HEK293 (cell line): Measurements from ENCODE around the gene VAMP5.
A peak's percentile ranks its signal among the peaks of the same experiment; 100 is the strongest.

Source experiments
- CTCF ChIA-PET: fragments of 350-600 bp; formaldehyde crosslinking; extraction: SDS; loops from one replicate; lab custom pipeline; 2021; ENCODE audit warnings: antibody characterized with exemption; lab: Yijun Ruan, JAX
- POLR2A ChIA-PET: fragments of 300-600 bp; formaldehyde crosslinking; extraction: SDS; loops from one replicate; lab custom pipeline; 2020; ENCODE audit warnings: antibody characterized with exemption, inconsistent platforms; lab: Yijun Ruan, JAX
- H3K27ac ChIP-seq: fragments of 200-500 bp; sonication (Bioruptor generic); 2 replicates; pipeline ENCODE4 v1.5.1; 2014; ENCODE audit warnings: low read depth, low read length, control low read depth, inconsistent platforms; ENCODE audit errors: extremely low read depth
- H3K36me3 ChIP-seq, 2 experiments: fragments of 200-500 bp in 1 of 2; sonication (Bioruptor generic) in 1 of 2; 1 replicate in 1 of 2; 2 replicates in 1 of 2; pipeline ENCODE4 v1.5.1; 2014 to 2017; ENCODE audit warnings: inconsistent platforms in 2 of 2, low read length in 2 of 2; ENCODE audit not compliant: control insufficient read depth in 2 of 2, insufficient read depth in 1 of 2
- H3K4me1 ChIP-seq: fragments of 200-500 bp; sonication (Bioruptor generic); 2 replicates; pipeline ENCODE4 v1.5.1; 2014; ENCODE audit warnings: mild to moderate bottlenecking, low read length, inconsistent platforms; ENCODE audit not compliant: control insufficient read depth, insufficient read depth
- H3K4me3 ChIP-seq: 2 replicates; pipeline ENCODE4 v1.5.1; 2011; ENCODE audit warnings: low read depth, mild to moderate bottlenecking, control low read depth, low read length, moderate library complexity
- H3K9me3 ChIP-seq: fragments of 200-500 bp; sonication (Bioruptor generic); 2 replicates; pipeline ENCODE4 v1.5.1; 2014; ENCODE audit warnings: low read depth, low read length, inconsistent platforms; ENCODE audit not compliant: control insufficient read depth, insufficient read depth
- GFI1B ChIP-seq: fragments of 450-650 bp; formaldehyde crosslinking; IDR thresholded peaks from 2 replicates; pipeline ENCODE4 v1.5.1; 2016; ENCODE audit warnings: missing biosample characterization, missing genetic modification characterization
- KLF1 ChIP-seq: fragments of 450-650 bp; formaldehyde crosslinking; IDR thresholded peaks from 2 replicates; pipeline ENCODE4 v1.5.1; 2016; ENCODE audit warnings: missing biosample characterization, missing genetic modification characterization
- KLF9 ChIP-seq: fragments of 450-650 bp; formaldehyde crosslinking; IDR thresholded peaks from 2 replicates; pipeline ENCODE4 v1.5.1; 2016; ENCODE audit warnings: missing biosample characterization, missing genetic modification characterization, low read depth
- MZF1 ChIP-seq: fragments of 450-650 bp; formaldehyde crosslinking; IDR thresholded peaks from 2 replicates; pipeline ENCODE4 v1.5.1; 2017; ENCODE audit warnings: missing biosample characterization, missing genetic modification characterization, borderline replicate concordance
- PRDM1 ChIP-seq: fragments of 450-650 bp; formaldehyde crosslinking; IDR thresholded peaks from 2 replicates; pipeline ENCODE4; 2016; ENCODE audit warnings: missing biosample characterization, missing genetic modification characterization
- PRDM6 ChIP-seq: fragments of 450-650 bp; formaldehyde crosslinking; IDR thresholded peaks from 2 replicates; pipeline ENCODE4 v1.5.1; 2017; ENCODE audit warnings: missing biosample characterization, missing genetic modification characterization
- SCRT2 ChIP-seq: fragments of 450-650 bp; formaldehyde crosslinking; IDR thresholded peaks from 2 replicates; pipeline ENCODE4 v1.5.1; 2016; ENCODE audit warnings: missing biosample characterization, missing genetic modification characterization
- WT1 ChIP-seq: fragments of 450-650 bp; formaldehyde crosslinking; IDR thresholded peaks from 2 replicates; pipeline ENCODE4 v1.5.1; 2016; ENCODE audit warnings: missing biosample characterization, missing genetic modification characterization
- YY1 ChIP-seq: fragments of 450-650 bp; formaldehyde crosslinking; IDR thresholded peaks from 2 replicates; pipeline ENCODE4 v1.5.1; 2018; ENCODE audit warnings: missing biosample characterization, missing genetic modification characterization
- ZBTB17 ChIP-seq: fragments of 450-650 bp; formaldehyde crosslinking; IDR thresholded peaks from 2 replicates; pipeline ENCODE4 v1.5.1; 2016; ENCODE audit warnings: missing biosample characterization, missing genetic modification characterization
- ZBTB20 ChIP-seq: fragments of 450-650 bp; formaldehyde crosslinking; IDR thresholded peaks from 2 replicates; pipeline ENCODE4 v1.5.1; 2016; ENCODE audit warnings: missing biosample characterization, missing genetic modification characterization
- ZFHX2 ChIP-seq: fragments of 450-650 bp; formaldehyde crosslinking; conservative IDR thresholded peaks from 2 replicates; pipeline ENCODE4 v1.5.1; 2016; ENCODE audit warnings: missing biosample characterization, missing genetic modification characterization
- ZFP37 ChIP-seq: fragments of 450-650 bp; formaldehyde crosslinking; IDR thresholded peaks from 2 replicates; pipeline ENCODE4 v1.5.1; 2016; ENCODE audit warnings: missing biosample characterization, missing genetic modification characterization
- ZIC2 ChIP-seq: fragments of 450-650 bp; formaldehyde crosslinking; IDR thresholded peaks from 2 replicates; pipeline ENCODE4 v1.5.1; 2016; ENCODE audit warnings: missing biosample characterization, missing genetic modification characterization
- ZNF114 ChIP-seq: fragments of 450-650 bp; formaldehyde crosslinking; IDR thresholded peaks from 2 replicates; pipeline ENCODE4 v1.5.0; 2017; ENCODE audit warnings: missing biosample characterization, missing genetic modification characterization
- ZNF23 ChIP-seq: fragments of 450-650 bp; formaldehyde crosslinking; IDR thresholded peaks from 2 replicates; pipeline ENCODE4 v1.5.1; 2016; ENCODE audit warnings: missing biosample characterization, missing genetic modification characterization, borderline replicate concordance
- ZNF335 ChIP-seq: fragments of 450-650 bp; formaldehyde crosslinking; conservative IDR thresholded peaks from 2 replicates; pipeline ENCODE4 v1.5.1; 2016; ENCODE audit warnings: missing biosample characterization, missing genetic modification characterization
- ZNF341 ChIP-seq: fragments of 450-650 bp; formaldehyde crosslinking; IDR thresholded peaks from 2 replicates; pipeline ENCODE4; 2016; ENCODE audit warnings: low read depth, missing biosample characterization, missing genetic modification characterization
- ZNF350 ChIP-seq: fragments of 450-650 bp; formaldehyde crosslinking; IDR thresholded peaks from 2 replicates; pipeline ENCODE4 v1.5.0; 2017; ENCODE audit warnings: missing biosample characterization, mild to moderate bottlenecking, missing genetic modification characterization
- ZNF423 ChIP-seq: fragments of 450-650 bp; formaldehyde crosslinking; IDR thresholded peaks from 2 replicates; pipeline ENCODE4 v1.5.1; 2016; ENCODE audit warnings: missing biosample characterization, missing genetic modification characterization
- ZNF48 ChIP-seq: fragments of 450-650 bp; formaldehyde crosslinking; IDR thresholded peaks from 2 replicates; pipeline ENCODE4 v1.5.1; 2016; ENCODE audit warnings: missing biosample characterization, missing genetic modification characterization
- ZNF510 ChIP-seq: fragments of 450-650 bp; formaldehyde crosslinking; IDR thresholded peaks from 2 replicates; pipeline ENCODE4 v1.5.1; 2018; ENCODE audit warnings: mild to moderate bottlenecking, missing genetic modification characterization, missing biosample characterization; ENCODE audit not compliant: insufficient replicate concordance
- ZNF514 ChIP-seq: fragments of 450-650 bp; formaldehyde crosslinking; IDR thresholded peaks from 2 replicates; pipeline ENCODE4 v1.5.1; 2016; ENCODE audit warnings: missing biosample characterization, missing genetic modification characterization
- ZNF561 ChIP-seq: fragments of 450-650 bp; IDR thresholded peaks from 2 replicates; pipeline ENCODE4 v1.5.1; 2018; ENCODE audit warnings: missing biosample characterization, missing genetic modification characterization, borderline replicate concordance
- ZNF623 ChIP-seq: fragments of 450-650 bp; formaldehyde crosslinking; IDR thresholded peaks from 2 replicates; pipeline ENCODE4 v1.5.1; 2016; ENCODE audit warnings: missing biosample characterization, missing genetic modification characterization
- ZNF660 ChIP-seq: fragments of 450-650 bp; IDR thresholded peaks from 2 replicates; pipeline ENCODE4 v1.5.1; 2018; ENCODE audit warnings: missing biosample characterization, mild to moderate bottlenecking, missing genetic modification characterization
- ZNF677 ChIP-seq: fragments of 450-650 bp; IDR thresholded peaks from 2 replicates; pipeline ENCODE4 v1.5.0; 2018; ENCODE audit warnings: missing biosample characterization, mild to moderate bottlenecking, missing genetic modification characterization, moderate library complexity
- ZNF747 ChIP-seq: fragments of 450-650 bp; formaldehyde crosslinking; IDR thresholded peaks from 2 replicates; pipeline ENCODE4 v1.5.1; 2016; ENCODE audit warnings: missing biosample characterization, missing genetic modification characterization
- ZNF776 ChIP-seq: fragments of 450-650 bp; formaldehyde crosslinking; IDR thresholded peaks from 2 replicates; pipeline ENCODE4 v1.5.0; 2017; ENCODE audit warnings: missing biosample characterization, missing genetic modification characterization, borderline replicate concordance
- ZSCAN16 ChIP-seq: fragments of 450-650 bp; formaldehyde crosslinking; IDR thresholded peaks from 2 replicates; pipeline ENCODE4 v1.5.1; 2016; ENCODE audit warnings: missing biosample characterization, missing genetic modification characterization
- ZSCAN30 ChIP-seq: fragments of 450-650 bp; IDR thresholded peaks from 2 replicates; pipeline ENCODE4 v1.5.1; 2018; ENCODE audit warnings: missing biosample characterization, mild to moderate bottlenecking, missing genetic modification characterization, moderate library complexity
- ZXDB ChIP-seq: fragments of 450-650 bp; formaldehyde crosslinking; IDR thresholded peaks from 2 replicates; pipeline ENCODE4 v1.5.1; 2016; ENCODE audit warnings: missing biosample characterization, missing genetic modification characterization
- TF ChIP-seq, protein P1 (sequence below): fragments of 450-650 bp; formaldehyde crosslinking; IDR thresholded peaks from 2 replicates; pipeline ENCODE4; 2016; ENCODE audit warnings: missing biosample characterization, missing genetic modification characterization
- TF ChIP-seq, protein P2 (sequence below): fragments of 450-650 bp; formaldehyde crosslinking; IDR thresholded peaks from 2 replicates; pipeline ENCODE4 v1.5.1; 2016; ENCODE audit warnings: missing biosample characterization, missing genetic modification characterization
- TF ChIP-seq, protein P3 (sequence below): fragments of 450-650 bp; formaldehyde crosslinking; optimal IDR thresholded peaks from 2 replicates; pipeline ENCODE3; 2016; ENCODE audit warnings: missing biosample characterization, mild to moderate bottlenecking, missing genetic modification characterization

Gene VAMP5

GRCh38 chr2:85602476-85603234 lies 18.4 kb downstream of the VAMP5 start, which contains the start of gene TMEM150A:
Gene TMEM150A (minus strand): TSS chr2:85602698. CDS start chr2:85601948, 750 bp downstream.
- Histone ChIP-seq H3K9me3 (no peaks in the 10 kb centered on the region), H3K36me3 (peaks cover 7 to 31% of the 10 kb centered on the region in 2 experiments), H3K4me1 (peaks cover 9% of the 10 kb centered on the region), H3K27ac (peak within 1 kb of the TSS; percentile 51; the same call in 1 of the 2 replicates), H3K4me3 (peak within 1 kb of the TSS; percentile 73)
- ChIA-PET POLR2A (interaction anchor here (0.5 to 4.7 kb wide), 10 partner anchors 9 to 63 kb away, joined by 3 to 31 read pairs (median 4); partner anchors contain the start of genes C2orf68, MAT2A, USP39 and VAMP8), CTCF (interaction anchor here (1.2 kb wide), 1 partner anchor 183 kb away, joined by 7 read pairs; no protein-coding TSS in a partner anchor)
- TF ChIP-seq ZNF514 (tag by site-specific recombination), result no peak
- TF ChIP-seq MZF1 (tag by site-specific recombination), result no peak
- no peak for TF ChIP-seq ZNF48
- TF ChIP-seq SCRT2, result 0 out of 2 replicates have a peak, but pooled peaks have one; percentile 9
- TF ChIP-seq ZIC2 (tag by site-specific recombination), result peak; percentile 25; the same call in 1 of the 2 replicates
- peak; percentile 78 for TF ChIP-seq ZBTB20 (tag by site-specific recombination)
- TF ChIP-seq KLF9 (tag by site-specific recombination), result peak; percentile 72
- no peak for TF ChIP-seq ZSCAN16
- TF ChIP-seq ZNF114, result no peak
- peak; percentile 76 for TF ChIP-seq ZBTB17 (tag by site-specific recombination)
- TF ChIP-seq ZNF747, result no peak
- TF ChIP-seq, protein P1, sequence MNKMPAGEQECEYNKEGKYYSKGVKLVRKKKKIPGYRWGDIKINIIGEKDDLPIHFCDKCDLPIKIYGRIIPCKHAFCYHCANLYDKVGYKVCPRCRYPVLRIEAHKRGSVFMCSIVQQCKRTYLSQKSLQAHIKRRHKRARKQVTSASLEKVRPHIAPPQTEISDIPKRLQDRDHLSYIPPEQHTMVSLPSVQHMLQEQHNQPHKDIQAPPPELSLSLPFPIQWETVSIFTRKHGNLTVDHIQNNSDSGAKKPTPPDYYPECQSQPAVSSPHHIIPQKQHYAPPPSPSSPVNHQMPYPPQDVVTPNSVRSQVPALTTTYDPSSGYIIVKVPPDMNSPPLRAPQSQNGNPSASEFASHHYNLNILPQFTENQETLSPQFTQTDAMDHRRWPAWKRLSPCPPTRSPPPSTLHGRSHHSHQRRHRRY, result no peak
- no peak for TF ChIP-seq ZNF341 (tag by site-specific recombination)
- TF ChIP-seq ZNF350, result no peak
- no peak for TF ChIP-seq PRDM1
- no peak for TF ChIP-seq ZNF510 (tag by site-specific recombination)
- TF ChIP-seq ZNF660 (tag by site-specific recombination), result peak; percentile 80; the same call in 1 of the 2 replicates
- no peak for TF ChIP-seq PRDM6 (tag by site-specific recombination)
- peak; percentile 59 for TF ChIP-seq KLF1
- no peak for TF ChIP-seq ZNF677
- no peak for TF ChIP-seq ZNF623 (tag by site-specific recombination)
- TF ChIP-seq, protein P2, sequence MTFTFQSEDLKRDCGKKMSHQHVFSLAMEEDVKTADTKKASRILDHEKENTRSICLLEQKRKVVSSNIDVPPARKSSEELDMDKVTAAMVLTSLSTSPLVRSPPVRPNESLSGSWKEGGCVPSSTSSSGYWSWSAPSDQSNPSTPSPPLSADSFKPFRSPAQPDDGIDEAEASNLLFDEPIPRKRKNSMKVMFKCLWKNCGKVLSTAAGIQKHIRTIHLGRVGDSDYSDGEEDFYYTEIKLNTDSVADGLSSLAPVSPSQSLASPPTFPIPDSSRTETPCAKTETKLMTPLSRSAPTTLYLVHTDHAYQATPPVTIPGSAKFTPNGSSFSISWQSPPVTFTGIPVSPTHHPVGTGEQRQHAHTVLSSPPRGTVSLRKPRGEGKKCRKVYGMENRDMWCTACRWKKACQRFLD (tag by site-specific recombination), result no peak
- TF ChIP-seq ZNF23 (tag by site-specific recombination), result no peak
- TF ChIP-seq YY1 (tag by site-specific recombination), result no peak
- peak; percentile 76 for TF ChIP-seq ZSCAN30
- TF ChIP-seq, protein P3, sequence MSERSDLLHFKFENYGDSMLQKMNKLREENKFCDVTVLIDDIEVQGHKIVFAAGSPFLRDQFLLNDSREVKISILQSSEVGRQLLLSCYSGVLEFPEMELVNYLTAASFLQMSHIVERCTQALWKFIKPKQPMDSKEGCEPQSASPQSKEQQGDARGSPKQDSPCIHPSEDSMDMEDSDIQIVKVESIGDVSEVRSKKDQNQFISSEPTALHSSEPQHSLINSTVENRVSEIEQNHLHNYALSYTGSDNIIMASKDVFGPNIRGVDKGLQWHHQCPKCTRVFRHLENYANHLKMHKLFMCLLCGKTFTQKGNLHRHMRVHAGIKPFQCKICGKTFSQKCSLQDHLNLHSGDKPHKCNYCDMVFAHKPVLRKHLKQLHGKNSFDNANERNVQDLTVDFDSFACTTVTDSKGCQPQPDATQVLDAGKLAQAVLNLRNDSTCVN, result peak; percentile 75
- no peak for TF ChIP-seq ZNF776 (tag by site-specific recombination)
- TF ChIP-seq ZNF561, result peak; percentile 70; the same call in 1 of the 2 replicates
- peak; percentile 83 for TF ChIP-seq ZNF335
- TF ChIP-seq WT1 (tag by site-specific recombination), result no peak
- peak; percentile 80 for TF ChIP-seq ZFHX2 (tag by site-specific recombination)
- TF ChIP-seq GFI1B, result no peak
- TF ChIP-seq ZNF423 (tag by site-specific recombination), result no peak
- no peak for TF ChIP-seq ZFP37 (tag by site-specific recombination)
- TF ChIP-seq ZXDB (tag by site-specific recombination), result peak; percentile 31; the same call in 1 of the 2 replicates
